OCI-LY3 (cell line): Measurements from ENCODE around the gene SLC12A7.

Source experiments
- H2AFZ ChIP-seq: fragments of 200-600, 300-600 bp; shearing (Covaris generic); 2 replicates; pipeline ENCODE4 v1.6.0; 2014; ENCODE audit warnings: antibody characterized with exemption, low read depth, low read length
- H3K27ac ChIP-seq: fragments of 200-600, 300-600 bp; sonication (generic); 2 replicates; pipeline ENCODE4 v1.5.1; 2014; ENCODE audit warnings: mild to moderate bottlenecking, low read length, moderate library complexity, mixed read lengths
- H3K27me3 ChIP-seq: fragments of 200-600, 300-600 bp; sonication (generic); 2 replicates; pipeline ENCODE4 v1.6.1; 2014; ENCODE audit warnings: low read depth, low read length, mixed read lengths
- H3K36me3 ChIP-seq: fragments of 200-600, 300-600 bp; sonication (generic); replicated peaks from 2 replicates; pipeline ENCODE3; 2014; ENCODE audit warnings: low read depth, low read length, mixed read lengths
- H3K4me1 ChIP-seq: fragments of 300-600, 200-600 bp; sonication (generic); 2 replicates; pipeline ENCODE4 v1.6.1; 2014; ENCODE audit warnings: low read length, mixed read lengths
- H3K4me2 ChIP-seq: fragments of 200-600, 300-600 bp; sonication (generic); 2 replicates; pipeline ENCODE4 v1.6.1; 2014; ENCODE audit warnings: low read length, mixed read lengths
- H3K4me3 ChIP-seq: fragments of 300-600, 200-600 bp; sonication (generic); 2 replicates; pipeline ENCODE4 v1.5.1; 2014; ENCODE audit warnings: antibody characterized with exemption, mild to moderate bottlenecking, low read length, moderate library complexity
- H3K79me2 ChIP-seq: fragments of 300-600, 200-600 bp; shearing (Covaris generic); 2 replicates; pipeline ENCODE4 v1.6.1; 2014; ENCODE audit warnings: mild to moderate bottlenecking, low read length, mixed read lengths
- H3K9ac ChIP-seq: fragments of 300-600, 200-600 bp; shearing (Covaris generic); 2 replicates; pipeline ENCODE4 v1.6.0; 2014; ENCODE audit warnings: mild to moderate bottlenecking, low read length, moderate library complexity
- H3K9me3 ChIP-seq: fragments of 200-600, 300-600 bp; shearing (Covaris generic); 2 replicates; pipeline ENCODE4 v1.6.1; 2014; ENCODE audit warnings: low read length, mixed read lengths; ENCODE audit not compliant: insufficient read depth
- H4K20me1 ChIP-seq: fragments of 200-600, 300-600 bp; sonication (generic); 2 replicates; pipeline ENCODE4 v1.6.1; 2016; ENCODE audit warnings: low read length, mixed read lengths; ENCODE audit not compliant: insufficient read depth
- CTCF ChIP-seq: fragments of 200-600, 300-600 bp; sonication (generic); IDR thresholded peaks from 2 replicates; pipeline ENCODE4 v1.5.1; 2014; ENCODE audit warnings: antibody characterized with exemption, low read length, low read depth
- EZH2phosphoT487 ChIP-seq: fragments of 200-600 bp; shearing (Covaris generic); IDR thresholded peaks from 2 replicates; pipeline ENCODE4 v1.6.1; 2018; ENCODE audit warnings: antibody characterized with exemption, mixed run types, low read depth

SLC12A7 gene

GRCh38 chr5:1081519-1081918, 30.3 kb downstream of the SLC12A7 start:
- H2AFZ ChIP-seq: no peak overlapping the region
- H3K4me2 ChIP-seq: no peak overlapping the region
- no peak overlapping the region for H3K9ac ChIP-seq
- TF ChIP-seq EZH2phosphoT487: no peak
- no peak for TF ChIP-seq CTCF
- no peaks in the 10 kb centered on the region for H3K9me3 ChIP-seq
- no peaks in the 10 kb centered on the region for H3K27me3 ChIP-seq
- no peak overlapping the region for H3K4me3 ChIP-seq
- H3K4me1 ChIP-seq: no peaks in the 10 kb centered on the region
- H4K20me1 ChIP-seq: no peaks in the 10 kb centered on the region
- no peak overlapping the region for H3K27ac ChIP-seq
- H3K36me3 ChIP-seq: peaks cover 21% of the 10 kb centered on the region
- H3K79me2 ChIP-seq: no peaks in the 10 kb centered on the region

GRCh38 chr5:1080432-1080831, 31.4 kb downstream of the SLC12A7 start:
- no peak overlapping the region for H3K9ac ChIP-seq
- H3K4me2 ChIP-seq: no peak overlapping the region
- no peaks in the 10 kb centered on the region for H3K27me3 ChIP-seq
- H3K9me3 ChIP-seq: no peaks in the 10 kb centered on the region
- H3K27ac ChIP-seq: no peak overlapping the region
- no peaks in the 10 kb centered on the region for H3K79me2 ChIP-seq
- TF ChIP-seq CTCF (no peak), EZH2phosphoT487 (no peak)
- no peaks in the 10 kb centered on the region for H4K20me1 ChIP-seq
- no peak overlapping the region for H2AFZ ChIP-seq
- peaks cover 18% of the 10 kb centered on the region for H3K36me3 ChIP-seq
- H3K4me3 ChIP-seq: no peak overlapping the region
- no peaks in the 10 kb centered on the region for H3K4me1 ChIP-seq

- H2AFZ ChIP-seq: no peak overlapping the region
- no peak overlapping the region for H3K4me2 ChIP-seq
- TF ChIP-seq CTCF (no peak), EZH2phosphoT487 (no peak)
- H3K79me2 ChIP-seq: no peaks in the 10 kb centered on the region
- no peak overlapping the region for H3K9ac ChIP-seq
- peaks cover 17% of the 10 kb centered on the region for H3K36me3 ChIP-seq
- no peak overlapping the region for H3K27ac ChIP-seq
- no peaks in the 10 kb centered on the region for H3K27me3 ChIP-seq
- H4K20me1 ChIP-seq: no peaks in the 10 kb centered on the region
- H3K4me3 ChIP-seq: no peak overlapping the region
- no peaks in the 10 kb centered on the region for H3K9me3 ChIP-seq
- no peaks in the 10 kb centered on the region for H3K4me1 ChIP-seq
These were observed 31.9 kb downstream of the SLC12A7 start for GRCh38 chr5:1079961-1080360.

GRCh38 chr5:1079486-1079885, 32.4 kb downstream of the SLC12A7 start:
- Histone ChIP-seq H3K27me3 (no peaks in the 10 kb centered on the region), H3K4me2 (no peak overlapping the region), H3K9me3 (no peaks in the 10 kb centered on the region), H3K4me3 (no peak overlapping the region), H3K36me3 (peaks cover 15% of the 10 kb centered on the region), H4K20me1 (no peaks in the 10 kb centered on the region), H3K4me1 (no peaks in the 10 kb centered on the region), H2AFZ (no peak overlapping the region), H3K79me2 (no peaks in the 10 kb centered on the region), H3K27ac (no peak overlapping the region), H3K9ac (no peak overlapping the region)
- TF ChIP-seq EZH2phosphoT487: no peak
- TF ChIP-seq CTCF: no peak
